H1 (cell line): ENCODE measurements around the gene SPRYD3. TPM values are rescaled to one million over a fixed set of nuclear protein-coding genes. Genes with fewer than 3 reads are reported as not detected.

Experiments used
- CTCF ChIA-PET: fragments of 300-600 bp; sonication (Branson Sonifier 250); formaldehyde crosslinking; loops from one replicate; lab custom pipeline; 2021; ENCODE audit not compliant: partially characterized antibody; lab: Charles Lee
- POLR2A ChIA-PET: fragments of 300-600 bp; sonication (Branson Sonifier 250); formaldehyde crosslinking; loops from one replicate; lab custom pipeline; 2021; ENCODE audit warnings: inconsistent platforms; ENCODE audit not compliant: partially characterized antibody; lab: Charles Lee
- DNase-seq, 2 experiments: peaks; one replicate each; pipeline versions ENCODE4 v3.0.0 to v3.0.0-alpha.2; 2010 to 2022; ENCODE audit warnings: low spot score in 2 of 2, low read depth in 1 of 2, mixed read lengths in 1 of 2
- FAIRE-seq: peaks from 2 replicates; lab custom pipeline; 2011; peaks lifted over from hg19 to GRCh38; lab: Jason Lieb, UNC
- H2AFZ ChIP-seq: 2 replicates; pipeline ENCODE4 v1.8.1; 2012; ENCODE audit warnings: low read length, inconsistent platforms
- H2AK5ac ChIP-seq: 2 replicates; pipeline ENCODE4 v1.6.1; 2013; ENCODE audit warnings: low read depth, low read length
- H2BK120ac ChIP-seq: replicated peaks from 2 replicates; pipeline ENCODE3; 2013; ENCODE audit warnings: low read depth, low read length, inconsistent platforms
- H2BK12ac ChIP-seq: 2 replicates; pipeline ENCODE4 v1.6.1; 2013; ENCODE audit warnings: low read depth, low read length
- H2BK15ac ChIP-seq: 2 replicates; pipeline ENCODE4 v1.6.1; 2013; ENCODE audit warnings: low read length
- H2BK20ac ChIP-seq: 2 replicates; pipeline ENCODE4 v1.6.1; 2013; ENCODE audit warnings: low read length
- H2BK5ac ChIP-seq: 2 replicates; pipeline ENCODE4 v1.6.1; 2013; ENCODE audit warnings: low read depth, low read length
- H3K14ac ChIP-seq: 2 replicates; pipeline ENCODE4 v1.6.1; 2013; ENCODE audit warnings: inconsistent platforms; ENCODE audit not compliant: insufficient read length
- H3K18ac ChIP-seq: 2 replicates; pipeline ENCODE4 v1.6.1; 2013; ENCODE audit warnings: low read length; ENCODE audit errors: extremely low read depth
- H3K23ac ChIP-seq: 2 replicates; pipeline ENCODE4 v1.6.1; 2013; ENCODE audit warnings: inconsistent platforms; ENCODE audit not compliant: insufficient read length
- H3K23me2 ChIP-seq: 2 replicates; pipeline ENCODE4 v1.6.1; 2013; ENCODE audit warnings: low read depth, low read length
- H3K27ac ChIP-seq: 2 replicates; pipeline ENCODE4 v1.6.1; 2011; ENCODE audit warnings: low read depth, low read length, inconsistent platforms
- H3K27me3 ChIP-seq, 4 experiments: replicated peaks in 1 of 4; 1 replicate in 1 of 4; 2 replicates in 3 of 4; pipeline versions ENCODE4 v1.6.1 to v1.8.1; 2011 to 2013; ENCODE audit warnings: low read length in 3 of 4, mild to moderate bottlenecking in 3 of 4, inconsistent platforms in 2 of 4, mixed read lengths in 2 of 4, moderate library complexity in 1 of 4; ENCODE audit not compliant: control insufficient read depth in 3 of 4, insufficient read depth in 3 of 4; ENCODE audit errors: extremely low read depth in 1 of 4
- H3K36me3 ChIP-seq, 4 experiments: 2 replicates each; pipeline versions ENCODE4 v1.6.1 to v1.8.1; 2011 to 2013; ENCODE audit warnings: mild to moderate bottlenecking in 4 of 4, low read length in 3 of 4, moderate library complexity in 2 of 4, control low read depth in 1 of 4, inconsistent platforms in 1 of 4; ENCODE audit not compliant: insufficient read depth in 4 of 4, control insufficient read depth in 2 of 4
- H3K4ac ChIP-seq: replicated peaks from 2 replicates; pipeline ENCODE3; 2013; ENCODE audit warnings: low read length, low read depth, mixed read lengths, inconsistent platforms; ENCODE audit not compliant: insufficient read length
- H3K4me1 ChIP-seq, 4 experiments: replicated peaks in 1 of 4; 1 replicate in 1 of 4; 2 replicates in 3 of 4; pipeline versions ENCODE4 v1.6.1 to v1.8.1; 2011 to 2013; ENCODE audit warnings: low read length in 3 of 4, inconsistent platforms in 2 of 4, mixed read lengths in 1 of 4; ENCODE audit not compliant: insufficient read depth in 4 of 4, control insufficient read depth in 3 of 4
- H3K4me2 ChIP-seq, 2 experiments: 2 replicates each; pipeline versions ENCODE4 v1.6.1 to v1.8.1; 2011 to 2013; ENCODE audit warnings: low read depth in 2 of 2, low read length in 2 of 2, control low read depth in 1 of 2, inconsistent platforms in 1 of 2, mild to moderate bottlenecking in 1 of 2; ENCODE audit not compliant: insufficient read depth in 1 of 2
- H3K4me3 ChIP-seq, 4 experiments: fragments of 200-600, 300-600 bp in 1 of 4; sonication (generic), shearing (Covaris generic), sonication (Bioruptor Twin) in 1 of 4; 2 replicates each; pipeline versions ENCODE4 v1.5.1 to v1.8.1; 2011 to 2016; ENCODE audit warnings: low read length in 4 of 4, low read depth in 3 of 4, control low read depth in 2 of 4, inconsistent platforms in 2 of 4, mild to moderate bottlenecking in 2 of 4, mixed read lengths in 1 of 4, moderate library complexity in 1 of 4; ENCODE audit not compliant: insufficient read depth in 2 of 4; ENCODE audit errors: extremely low read depth in 1 of 4
- H3K56ac ChIP-seq: replicated peaks from 2 replicates; pipeline ENCODE3; 2013; ENCODE audit warnings: low read depth, mild to moderate bottlenecking, mixed read lengths, low read length, inconsistent platforms; ENCODE audit not compliant: insufficient read length
- H3K79me1 ChIP-seq: 2 replicates; pipeline ENCODE4 v1.6.1; 2013; ENCODE audit warnings: low read depth, low read length, control low read depth
- H3K79me2 ChIP-seq, 2 experiments: 2 replicates each; pipeline versions ENCODE4 v1.6.1 to v1.8.1; 2012 to 2013; ENCODE audit warnings: low read length in 2 of 2, mild to moderate bottlenecking in 2 of 2, inconsistent platforms in 1 of 2; ENCODE audit not compliant: insufficient read depth in 2 of 2, control insufficient read depth in 1 of 2
- H3K9ac ChIP-seq, 4 experiments: replicated peaks in 1 of 4; 1 replicate in 1 of 4; 2 replicates in 3 of 4; pipeline versions ENCODE4 v1.6.1 to v1.8.1; 2011 to 2013; ENCODE audit warnings: low read depth in 3 of 4, low read length in 3 of 4, control low read depth in 2 of 4, mild to moderate bottlenecking in 2 of 4, moderate library complexity in 2 of 4, inconsistent platforms in 1 of 4; ENCODE audit errors: extremely low read depth in 1 of 4
- H3K9me3 ChIP-seq, 2 experiments: 2 replicates each; pipeline versions ENCODE4 v1.6.1 to v1.8.1; 2012 to 2013; ENCODE audit warnings: mild to moderate bottlenecking in 2 of 2, moderate library complexity in 2 of 2, control low read depth in 1 of 2, inconsistent platforms in 1 of 2, low read depth in 1 of 2, low read length in 1 of 2, mixed read lengths in 1 of 2; ENCODE audit not compliant: insufficient read depth in 2 of 2
- H4K20me1 ChIP-seq, 2 experiments: replicated peaks in 1 of 2; 2 replicates each; pipeline versions ENCODE3 to v1.8.1; 2011 to 2013; ENCODE audit warnings: inconsistent platforms in 2 of 2, low read length in 2 of 2, mild to moderate bottlenecking in 1 of 2; ENCODE audit not compliant: insufficient read depth in 2 of 2, control insufficient read depth in 1 of 2
- H4K5ac ChIP-seq: 2 replicates; pipeline ENCODE4 v1.6.1; 2013; ENCODE audit warnings: low read length, low read depth, mixed read lengths, inconsistent platforms; ENCODE audit not compliant: insufficient read length
- H4K8ac ChIP-seq: 2 replicates; pipeline ENCODE4 v1.8.0; 2013; ENCODE audit warnings: mild to moderate bottlenecking, moderate library complexity, low read length, inconsistent platforms; ENCODE audit not compliant: insufficient read depth; ENCODE audit errors: extremely low read depth
- H4K91ac ChIP-seq: replicated peaks from 2 replicates; pipeline ENCODE3; 2013; ENCODE audit warnings: low read length, mixed read lengths, inconsistent platforms; ENCODE audit not compliant: insufficient read length
- ASH2L ChIP-seq: fragments of 200-600, 300-600 bp; sonication (generic); IDR thresholded peaks from one replicate; pipeline ENCODE4 v1.7.1; 2017; ENCODE audit warnings: low read length
- CTBP2 ChIP-seq: IDR thresholded peaks from 2 replicates; pipeline ENCODE4 v1.7.0; 2011; ENCODE audit warnings: borderline replicate concordance, mild to moderate bottlenecking, moderate library complexity, mixed read lengths, low read length; ENCODE audit not compliant: insufficient read depth, insufficient read length
- EGR1 ChIP-seq: IDR thresholded peaks from 2 replicates; pipeline ENCODE4 v1.6.1; 2011; ENCODE audit warnings: low read depth, low read length, borderline replicate concordance
- FOSL1 ChIP-seq: IDR thresholded peaks from 2 replicates; pipeline ENCODE4 v1.6.1; 2011; ENCODE audit warnings: mild to moderate bottlenecking, low read depth, low read length, moderate library complexity; ENCODE audit not compliant: insufficient read depth
- TEAD4 ChIP-seq: IDR thresholded peaks from 2 replicates; pipeline ENCODE4 v1.6.1; 2012; ENCODE audit warnings: low read depth, low read length, inconsistent platforms, mixed read lengths
- USF2 ChIP-seq: IDR thresholded peaks from 2 replicates; pipeline ENCODE4 v1.6.1; 2011; ENCODE audit warnings: low read length, improper control_type of control experiment
- WGBS, 2 experiments: shearing (Covaris generic) in 1 of 2; methylation state at CpG; one replicate each; pipeline versions ENCODE4 v1.1.6 to v1.1.7; 2013 to 2015; ENCODE audit warnings: low lambda C conversion rate in 2 of 2, mixed read lengths in 2 of 2, inconsistent platforms in 1 of 2, low coverage in 1 of 2, missing lambda C conversion rate in 1 of 2; ENCODE audit not compliant: insufficient replicate concordance in 2 of 2, insufficient coverage in 1 of 2, insufficient read length in 1 of 2; ENCODE audit errors: extremely low coverage in 1 of 2, missing lambda C conversion rate in 1 of 2; 5-methylcytosine and 5-hydroxymethylcytosine counted together
- polyA plus RNA-seq, 7 experiments: library from polyadenylated mRNA; depleted of rRNA in 3 of 7; stranded (reverse) in 5 of 7; unstranded in 2 of 7; fragments of >200 nt in 5 of 7; fragments of 200-250 nt in 2 of 7; gene quantifications; 1 replicate in 5 of 7; 2 replicates in 1 of 7; 4 replicates in 1 of 7; pipeline versions ENCODE4 v1.2.1 to v1.2.3, GENCODE V29; 2011 to 2013; ENCODE audit warnings: missing spikeins in 2 of 7, mixed read lengths in 2 of 7
- total RNA-seq: library from RNA; stranded (reverse); fragmentation: NEBNext Ultra II Directional; extraction: Animal tissue kit (Norgen Biotek cat#: 25700); gene quantifications from 2 replicates; pipeline ENCODE4 v1.2.1, GENCODE V29; 2021

SPRYD3 gene
- total and polyA plus RNA-seq, 2 of the 8 experiments (the other 6 are each of a cell fraction or from before 2014, with no cell fraction given): 6.8 to 8.0 TPM

GRCh38 chr12:53049571-53050318, 29.4 kb downstream of the SPRYD3 start, which contains the start of gene TNS2:
Gene TNS2 (plus strand): TSS chr12:53050065. CDS start chr12:53050186, 121 bp downstream.
- FAIRE-seq: no peak
- Histone ChIP-seq H3K18ac (peak within 1 kb of the TSS; percentile 88), H3K79me1 (peaks cover 10% of the 10 kb centered on the region; the same call in 1 of the 2 replicates), H3K27ac (no peak within 1 kb of the TSS), H3K27me3 (peaks cover 0 to 12% (median 10%) of the 10 kb centered on the region in 4 experiments; a peak in 5 of 7 replicates), H2AK5ac (peak within 1 kb of the TSS; percentile 44; the same call in 1 of the 2 replicates), H4K91ac (peak within 1 kb of the TSS; percentile 29), H3K23me2 (peaks cover 32% of the 10 kb centered on the region), H4K8ac (peak within 1 kb of the TSS; percentile 11; the same call in 1 of the 2 replicates), H3K36me3 (peaks cover 0 to 5% (median 0%) of the 10 kb centered on the region in 4 experiments; a peak in 1 of 8 replicates), H3K4me2 (peak within 1 kb of the TSS; percentile 78 to 98), H4K20me1 (peaks cover 12 to 21% of the 10 kb centered on the region in 2 experiments), H4K5ac (no peak within 1 kb of the TSS), H2BK15ac (no peak within 1 kb of the TSS; the same call in 1 of the 2 replicates), H2BK5ac (peak within 1 kb of the TSS; percentile 87; the same call in 1 of the 2 replicates), H3K56ac (no peak within 1 kb of the TSS), H3K79me2 (no peaks in the 10 kb centered on the region), H3K14ac (no peak within 1 kb of the TSS), H3K4ac (no peak within 1 kb of the TSS), H2AFZ (no peak within 1 kb of the TSS), H3K23ac (no peak within 1 kb of the TSS), H3K9ac (no peak within 1 kb of the TSS), H3K4me1 (peaks cover 28 to 65% (median 51%) of the 10 kb centered on the region in 4 experiments), H2BK20ac (no peak within 1 kb of the TSS), H2BK12ac (peak within 1 kb of the TSS; percentile 63; the same call in 1 of the 2 replicates), H2BK120ac (no peak within 1 kb of the TSS), H3K9me3 (no peaks in the 10 kb centered on the region), H3K4me3 (peak within 1 kb of the TSS in 3 of 4 experiments; percentile 5 to 58 (median 11); a peak in 5 of 8 replicates)
- CTCF ChIA-PET: interaction anchor here (0.6 to 15.7 kb wide), 8 partner anchors 13 to 893 kb away, joined by 3 to 258 read pairs (median 4); partner anchors contain the start of genes IGFBP6 and SPRYD3
- 16% methylated on average over 16 of the region's 20 CpGs; no CpG with 5 or more reads in 1 of the 2 experiments for WGBS, 2 experiments
- POLR2A ChIA-PET: interaction anchor here (0.7 to 35.6 kb wide), 8 partner anchors 10 to 261 kb away, joined by 3 to 711 read pairs (median 4); partner anchors contain the start of gene EIF4B
- TF ChIP-seq ASH2L (peak; percentile 33), CTBP2 (peak; percentile 13), TEAD4 (no peak), USF2 (no peak), FOSL1 (no peak), EGR1 (peak; percentile 58; the same call in 1 of the 2 replicates)
- DNase-seq: peak in 1 of 2 experiments; percentile 70
